Right lobe of liver (tissue), 4 donors: ENCODE measurements around the gene LIN52.

Experiments used
- POLR2A ChIP-seq: fragments of 450-650 bp; IDR thresholded peaks from one replicate; pipeline ENCODE4 v1.6.1; 2017; ENCODE audit warnings: antibody characterized with exemption, mild to moderate bottlenecking
- TF ChIP-seq, protein P1 (sequence below), 4 donors: fragments of 200-600 bp in 3 of 4; fragments of 450-650 bp in 1 of 4; IDR thresholded peaks; one replicate each; pipeline versions ENCODE4 v1.5.1 to v1.8.0; 2016 to 2022; ENCODE audit warnings: antibody characterized with exemption in 4 of 4, mild to moderate bottlenecking in 2 of 4
- donor health status: DM: no; HTN: no; CAD: no.
- donor health status: DM: no; HTN: no; CAD: no.
- donor health status: DM: no; HTN: yes; CAD: no.

DNA sequence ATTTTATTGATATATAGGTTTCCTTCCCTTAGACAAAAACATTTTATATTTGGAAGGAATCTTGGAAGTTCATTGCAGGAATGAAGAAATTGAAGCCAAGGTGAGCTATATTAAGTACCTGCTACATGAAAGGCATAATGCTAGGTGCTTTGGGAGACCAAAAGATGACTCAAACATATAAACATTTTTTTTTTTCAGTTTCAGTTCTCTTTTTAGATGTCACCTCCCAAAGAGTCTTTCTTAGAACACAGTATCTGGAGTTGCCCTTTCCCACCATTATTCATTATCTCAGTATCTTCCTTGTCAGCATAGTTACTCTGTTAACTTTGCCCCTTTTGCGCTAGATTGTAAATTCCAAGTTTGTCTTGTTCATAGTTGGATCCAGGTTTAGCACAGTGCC is 1.1 kb downstream of the LIN52 start:
- TF ChIP-seq, protein P1, sequence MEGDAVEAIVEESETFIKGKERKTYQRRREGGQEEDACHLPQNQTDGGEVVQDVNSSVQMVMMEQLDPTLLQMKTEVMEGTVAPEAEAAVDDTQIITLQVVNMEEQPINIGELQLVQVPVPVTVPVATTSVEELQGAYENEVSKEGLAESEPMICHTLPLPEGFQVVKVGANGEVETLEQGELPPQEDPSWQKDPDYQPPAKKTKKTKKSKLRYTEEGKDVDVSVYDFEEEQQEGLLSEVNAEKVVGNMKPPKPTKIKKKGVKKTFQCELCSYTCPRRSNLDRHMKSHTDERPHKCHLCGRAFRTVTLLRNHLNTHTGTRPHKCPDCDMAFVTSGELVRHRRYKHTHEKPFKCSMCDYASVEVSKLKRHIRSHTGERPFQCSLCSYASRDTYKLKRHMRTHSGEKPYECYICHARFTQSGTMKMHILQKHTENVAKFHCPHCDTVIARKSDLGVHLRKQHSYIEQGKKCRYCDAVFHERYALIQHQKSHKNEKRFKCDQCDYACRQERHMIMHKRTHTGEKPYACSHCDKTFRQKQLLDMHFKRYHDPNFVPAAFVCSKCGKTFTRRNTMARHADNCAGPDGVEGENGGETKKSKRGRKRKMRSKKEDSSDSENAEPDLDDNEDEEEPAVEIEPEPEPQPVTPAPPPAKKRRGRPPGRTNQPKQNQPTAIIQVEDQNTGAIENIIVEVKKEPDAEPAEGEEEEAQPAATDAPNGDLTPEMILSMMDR (IDR thresholded peaks at IDR 0.05), result no peak
- TF ChIP-seq POLR2A, result no peak
